Mesothelial cell of epicardium (in vitro differentiated cells): ENCODE data around the gene MYH7. TPM values are rescaled to one million over a fixed set of nuclear protein-coding genes. Genes with fewer than 3 reads are reported as not detected.
"Not testable (repeated sequence)": the region's sequence is repeated elsewhere in the genome, so short reads cannot be mapped to it uniquely, and the experiment has no call there.

ENCODE experiments used
- DNase-seq, 2 experiments: peaks; one replicate each; pipeline ENCODE4 v3.0.0; 2021; ENCODE audit warnings: low spot score in 2 of 2; ENCODE audit not compliant: unreplicated experiment in 2 of 2
- H3K27ac Mint-ChIP-seq: 2 replicates; pipeline ENCODE4 v1.8.0; 2021; ENCODE audit warnings: mixed read lengths
- H3K27me3 Mint-ChIP-seq: 2 replicates; pipeline ENCODE4 v1.8.0; 2021; ENCODE audit warnings: low read depth, mixed read lengths
- H3K36me3 Mint-ChIP-seq: 2 replicates; pipeline ENCODE4 v1.8.0; 2021; ENCODE audit warnings: mixed read lengths
- H3K4me1 Mint-ChIP-seq: 2 replicates; pipeline ENCODE4 v1.8.0; 2021; ENCODE audit warnings: mixed read lengths
- H3K4me3 Mint-ChIP-seq: 2 replicates; pipeline ENCODE4 v1.8.0; 2021; ENCODE audit warnings: mild to moderate bottlenecking, moderate library complexity, mixed read lengths
- H3K9me3 Mint-ChIP-seq: 2 replicates; pipeline ENCODE4 v1.8.0; 2021; ENCODE audit warnings: mixed read lengths
- total RNA-seq: library from RNA; stranded (reverse); gene quantifications from 3 replicates; pipeline ENCODE4 v1.2.1, GENCODE V29; 2021
- TF ChIP-seq, protein P1 (sequence below): fragments of 200-600 bp; sonication (generic); IDR thresholded peaks from one replicate; pipeline ENCODE4 v1.5.0; 2021; ENCODE audit warnings: antibody characterized with exemption; ENCODE audit not compliant: unreplicated experiment

Gene MYH7
- total RNA-seq, 1 donor from 2014 or later, result not detected

- H3K4me1 Mint-ChIP-seq, result no peaks in the 10 kb centered on the region
Measured at GRCh38 chr14:23396781-23397407, 38.6 kb downstream of the MYH7 start.

GRCh38 chr14:23396126-23396525, 39.3 kb downstream of the MYH7 start:
- no peak overlapping the region for H3K4me3 Mint-ChIP-seq

More at GRCh38 chr14:23396781-23397407, 38.6 kb downstream of the MYH7 start:
- H3K27me3 Mint-ChIP-seq, result peaks cover 48% of the 10 kb centered on the region
- no peak overlapping the region for H3K27ac Mint-ChIP-seq
- no peaks in the 10 kb centered on the region for H3K9me3 Mint-ChIP-seq
- TF ChIP-seq, protein P1, sequence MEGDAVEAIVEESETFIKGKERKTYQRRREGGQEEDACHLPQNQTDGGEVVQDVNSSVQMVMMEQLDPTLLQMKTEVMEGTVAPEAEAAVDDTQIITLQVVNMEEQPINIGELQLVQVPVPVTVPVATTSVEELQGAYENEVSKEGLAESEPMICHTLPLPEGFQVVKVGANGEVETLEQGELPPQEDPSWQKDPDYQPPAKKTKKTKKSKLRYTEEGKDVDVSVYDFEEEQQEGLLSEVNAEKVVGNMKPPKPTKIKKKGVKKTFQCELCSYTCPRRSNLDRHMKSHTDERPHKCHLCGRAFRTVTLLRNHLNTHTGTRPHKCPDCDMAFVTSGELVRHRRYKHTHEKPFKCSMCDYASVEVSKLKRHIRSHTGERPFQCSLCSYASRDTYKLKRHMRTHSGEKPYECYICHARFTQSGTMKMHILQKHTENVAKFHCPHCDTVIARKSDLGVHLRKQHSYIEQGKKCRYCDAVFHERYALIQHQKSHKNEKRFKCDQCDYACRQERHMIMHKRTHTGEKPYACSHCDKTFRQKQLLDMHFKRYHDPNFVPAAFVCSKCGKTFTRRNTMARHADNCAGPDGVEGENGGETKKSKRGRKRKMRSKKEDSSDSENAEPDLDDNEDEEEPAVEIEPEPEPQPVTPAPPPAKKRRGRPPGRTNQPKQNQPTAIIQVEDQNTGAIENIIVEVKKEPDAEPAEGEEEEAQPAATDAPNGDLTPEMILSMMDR, result no peak
- no peak overlapping the region for H3K4me3 Mint-ChIP-seq
- H3K36me3 Mint-ChIP-seq, result no peaks in the 10 kb centered on the region
- no peak for DNase-seq

DNA sequence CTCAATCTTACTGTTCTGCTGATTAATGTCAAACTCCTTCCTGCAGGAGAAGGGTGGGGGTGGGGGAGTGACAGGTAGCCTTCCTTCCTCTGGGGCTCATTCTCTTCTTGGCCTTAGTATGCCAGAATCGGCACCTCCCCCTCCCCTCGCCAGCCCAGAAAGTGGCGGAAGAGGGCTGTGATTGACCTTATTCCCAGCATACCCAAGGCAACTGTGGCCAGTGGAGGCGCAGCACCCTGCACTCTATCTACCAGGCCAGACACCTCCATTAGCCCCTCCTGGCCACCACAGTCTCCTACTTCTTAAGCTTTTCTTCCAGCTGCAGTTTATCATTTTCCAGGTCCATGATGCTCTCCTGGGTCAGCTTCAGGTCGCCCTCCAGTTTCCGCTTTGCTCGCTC, 42.8 kb downstream of the MYH7 start:
- Mint-ChIP-seq H3K36me3 (no peaks in the 10 kb centered on the region), H3K27ac (no peak overlapping the region), H3K27me3 (peaks cover 55% of the 10 kb centered on the region), H3K9me3 (no peaks in the 10 kb centered on the region), H3K4me1 (no peaks in the 10 kb centered on the region), H3K4me3 (no peak overlapping the region)
- TF ChIP-seq, protein P1, result no peak
- DNase-seq, result no peak

More at GRCh38 chr14:23396126-23396525, 39.3 kb downstream of the MYH7 start:
- H3K36me3 Mint-ChIP-seq, result no peaks in the 10 kb centered on the region
- H3K9me3 Mint-ChIP-seq, result no peaks in the 10 kb centered on the region
- no peaks in the 10 kb centered on the region for H3K4me1 Mint-ChIP-seq
- DNase-seq, result no peak
- TF ChIP-seq, protein P1, result no peak
- H3K27me3 Mint-ChIP-seq, result peaks cover 44% of the 10 kb centered on the region
- H3K27ac Mint-ChIP-seq, result no peak overlapping the region

- H3K27ac Mint-ChIP-seq, H3K9me3 Mint-ChIP-seq, H3K4me3 Mint-ChIP-seq, H3K36me3 Mint-ChIP-seq, DNase-seq, H3K4me1 Mint-ChIP-seq: not testable (repeated sequence)
- peaks cover 51% of the 10 kb centered on the region for H3K27me3 Mint-ChIP-seq
Measured at GRCh38 chr14:23389871-23390270, 45.6 kb downstream of the MYH7 start.

DNA sequence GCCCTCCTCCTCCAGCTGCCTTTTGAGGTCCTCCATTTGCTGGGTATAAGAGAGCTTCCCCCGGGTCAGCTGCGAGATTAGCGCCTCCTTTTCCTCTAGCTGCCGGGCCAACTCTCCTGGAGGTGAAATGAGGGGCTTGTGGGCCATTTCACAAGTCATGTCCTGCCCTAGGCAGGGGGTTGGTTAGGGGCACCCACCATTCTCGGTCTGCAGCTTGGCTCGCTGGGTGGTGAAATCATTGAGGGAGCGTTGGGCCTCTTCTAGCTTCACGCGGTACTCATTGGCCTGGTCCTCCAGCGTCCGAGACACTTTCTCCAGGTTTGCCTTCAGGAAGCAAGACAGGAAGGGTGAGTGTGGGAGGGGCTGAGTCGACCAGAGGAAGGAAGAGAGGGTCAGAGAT, 46.1 kb downstream of the MYH7 start:
- Mint-ChIP-seq H3K4me3 (no peak overlapping the region), H3K27ac (no peak overlapping the region), H3K36me3 (no peaks in the 10 kb centered on the region), H3K9me3 (no peaks in the 10 kb centered on the region), H3K27me3 (peaks cover 49% of the 10 kb centered on the region), H3K4me1 (peaks cover 4% of the 10 kb centered on the region)
- TF ChIP-seq, protein P1, result no peak
- DNase-seq, result no peak

DNA sequence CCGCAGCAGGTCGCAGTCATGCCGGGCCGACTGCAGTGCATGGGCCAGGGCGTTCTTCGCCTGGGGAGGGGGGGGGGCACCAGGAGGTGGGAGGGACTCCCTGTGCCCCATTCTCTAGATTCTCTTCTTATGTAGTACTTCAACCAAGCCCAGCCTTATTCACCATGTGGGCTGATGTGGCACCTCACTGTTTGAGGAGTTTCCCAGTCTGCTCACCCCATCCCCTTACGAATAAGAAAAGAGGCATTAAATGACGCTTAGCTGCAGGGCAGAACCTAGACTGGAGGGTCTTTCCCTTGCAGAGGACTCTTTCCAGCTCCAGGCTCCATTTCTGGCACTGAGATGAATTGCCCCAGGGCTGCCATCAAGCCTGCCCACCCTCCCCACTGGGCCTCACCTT, 46.5 kb downstream of the MYH7 start:
- no peak for DNase-seq
- TF ChIP-seq, protein P1, result no peak
- no peaks in the 10 kb centered on the region for H3K9me3 Mint-ChIP-seq
- no peak overlapping the region for H3K27ac Mint-ChIP-seq
- H3K27me3 Mint-ChIP-seq, result peaks cover 45% of the 10 kb centered on the region
- no peak overlapping the region for H3K4me3 Mint-ChIP-seq
- H3K4me1 Mint-ChIP-seq, result peaks cover 4% of the 10 kb centered on the region
- H3K36me3 Mint-ChIP-seq, result no peaks in the 10 kb centered on the region
